Uterine smooth muscle cell (primary cell): ENCODE measurements around the gene VPS8. TPM values are rescaled to one million over a fixed set of nuclear protein-coding genes. Genes with fewer than 3 reads are reported as not detected.

Experiments
- total RNA-seq: library from RNA; depleted of rRNA; stranded (reverse); fragments of >200 nt; gene quantifications from 2 replicates; pipeline ENCODE4 v1.2.3, GENCODE V29; 2014

VPS8 gene, protein sequence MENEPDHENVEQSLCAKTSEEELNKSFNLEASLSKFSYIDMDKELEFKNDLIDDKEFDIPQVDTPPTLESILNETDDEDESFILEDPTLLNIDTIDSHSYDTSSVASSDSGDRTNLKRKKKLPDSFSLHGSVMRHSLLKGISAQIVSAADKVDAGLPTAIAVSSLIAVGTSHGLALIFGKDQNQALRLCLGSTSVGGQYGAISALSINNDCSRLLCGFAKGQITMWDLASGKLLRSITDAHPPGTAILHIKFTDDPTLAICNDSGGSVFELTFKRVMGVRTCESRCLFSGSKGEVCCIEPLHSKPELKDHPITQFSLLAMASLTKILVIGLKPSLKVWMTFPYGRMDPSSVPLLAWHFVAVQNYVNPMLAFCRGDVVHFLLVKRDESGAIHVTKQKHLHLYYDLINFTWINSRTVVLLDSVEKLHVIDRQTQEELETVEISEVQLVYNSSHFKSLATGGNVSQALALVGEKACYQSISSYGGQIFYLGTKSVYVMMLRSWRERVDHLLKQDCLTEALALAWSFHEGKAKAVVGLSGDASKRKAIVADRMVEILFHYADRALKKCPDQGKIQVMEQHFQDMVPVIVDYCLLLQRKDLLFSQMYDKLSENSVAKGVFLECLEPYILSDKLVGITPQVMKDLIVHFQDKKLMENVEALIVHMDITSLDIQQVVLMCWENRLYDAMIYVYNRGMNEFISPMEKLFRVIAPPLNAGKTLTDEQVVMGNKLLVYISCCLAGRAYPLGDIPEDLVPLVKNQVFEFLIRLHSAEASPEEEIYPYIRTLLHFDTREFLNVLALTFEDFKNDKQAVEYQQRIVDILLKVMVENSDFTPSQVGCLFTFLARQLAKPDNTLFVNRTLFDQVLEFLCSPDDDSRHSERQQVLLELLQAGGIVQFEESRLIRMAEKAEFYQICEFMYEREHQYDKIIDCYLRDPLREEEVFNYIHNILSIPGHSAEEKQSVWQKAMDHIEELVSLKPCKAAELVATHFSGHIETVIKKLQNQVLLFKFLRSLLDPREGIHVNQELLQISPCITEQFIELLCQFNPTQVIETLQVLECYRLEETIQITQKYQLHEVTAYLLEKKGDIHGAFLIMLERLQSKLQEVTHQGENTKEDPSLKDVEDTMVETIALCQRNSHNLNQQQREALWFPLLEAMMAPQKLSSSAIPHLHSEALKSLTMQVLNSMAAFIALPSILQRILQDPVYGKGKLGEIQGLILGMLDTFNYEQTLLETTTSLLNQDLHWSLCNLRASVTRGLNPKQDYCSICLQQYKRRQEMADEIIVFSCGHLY (N-terminal part only)
- total RNA-seq = 72.8 and 104 TPM in 2 replicates

DNA sequence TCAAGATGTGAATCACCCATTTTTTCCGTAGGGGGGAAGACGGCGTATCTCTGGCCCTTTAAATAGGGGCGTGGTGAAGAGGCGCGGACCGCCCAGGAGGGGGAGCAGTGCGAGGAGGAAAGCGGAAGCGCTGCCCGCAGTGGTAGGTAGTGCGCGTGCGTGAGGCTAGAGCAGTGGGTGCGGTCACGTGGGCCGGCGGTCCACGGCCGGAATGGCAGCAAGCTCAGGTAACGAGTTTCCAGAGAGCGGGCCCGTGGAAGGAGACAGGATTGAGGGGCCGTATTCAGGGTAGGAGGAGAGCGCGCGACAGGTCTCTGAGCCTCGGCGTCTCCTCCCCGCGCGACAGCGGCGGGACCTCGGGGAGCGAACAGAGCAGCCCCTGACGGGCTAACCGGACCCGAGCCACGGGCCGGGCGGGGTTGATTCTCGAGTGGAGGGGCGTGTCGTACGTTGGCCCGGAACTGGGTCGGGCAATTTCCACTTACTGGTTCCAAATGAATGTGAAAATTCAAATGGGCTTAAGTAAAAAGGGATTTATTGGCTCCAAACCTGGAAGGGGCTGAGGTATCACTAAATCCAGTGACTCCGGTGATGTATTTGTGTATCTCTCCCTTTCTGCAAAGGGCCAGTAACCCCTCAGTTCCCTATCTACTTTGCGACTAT lies at the start of gene VPS8:
VPS8 (plus strand) TSS at position 168 of the 663 bp plus-strand sequence. CDS start 12,467 bp downstream, outside the sequence.

Other genes with a start within 250 kb of the VPS8 start
- 32.0 and 34.0 TPM in 2 replicates for gene MAGEF1, start 100.1 kb upstream of the VPS8 start, total RNA-seq